Measurements from ENCODE around the gene ONECUT2. TPM values are rescaled to one million over a fixed set of nuclear protein-coding genes. Genes with fewer than 3 reads are reported as not detected.

The ONECUT2 gene
- total RNA-seq, 2 donors from 2014 or later = 0.10 to 0.39 TPM

DNA sequence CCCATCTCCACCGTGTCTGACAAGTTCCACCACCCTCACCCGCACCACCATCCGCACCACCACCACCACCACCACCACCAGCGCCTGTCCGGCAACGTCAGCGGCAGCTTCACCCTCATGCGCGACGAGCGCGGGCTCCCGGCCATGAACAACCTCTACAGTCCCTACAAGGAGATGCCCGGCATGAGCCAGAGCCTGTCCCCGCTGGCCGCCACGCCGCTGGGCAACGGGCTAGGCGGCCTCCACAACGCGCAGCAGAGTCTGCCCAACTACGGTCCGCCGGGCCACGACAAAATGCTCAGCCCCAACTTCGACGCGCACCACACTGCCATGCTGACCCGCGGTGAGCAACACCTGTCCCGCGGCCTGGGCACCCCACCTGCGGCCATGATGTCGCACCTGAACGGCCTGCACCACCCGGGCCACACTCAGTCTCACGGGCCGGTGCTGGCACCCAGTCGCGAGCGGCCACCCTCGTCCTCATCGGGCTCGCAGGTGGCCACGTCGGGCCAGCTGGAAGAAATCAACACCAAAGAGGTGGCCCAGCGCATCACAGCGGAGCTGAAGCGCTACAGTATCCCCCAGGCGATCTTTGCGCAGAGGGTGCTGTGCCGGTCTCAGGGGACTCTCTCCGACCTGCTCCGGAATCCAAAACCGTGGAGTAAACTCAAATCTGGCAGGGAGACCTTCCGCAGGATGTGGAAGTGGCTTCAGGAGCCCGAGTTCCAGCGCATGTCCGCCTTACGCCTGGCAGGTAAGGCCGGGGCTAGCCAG is 1.2 kb downstream of the ONECUT2 start:
- peaks cover 3% of the 10 kb centered on the region for H3K9me3 Mint-ChIP-seq
- peaks cover 8 to 22% of the 10 kb centered on the region in 2 donors for H3K4me1 Mint-ChIP-seq (ENCODE audit: low read depth in 2 of 2)
- H3K27me3 Mint-ChIP-seq = peaks cover 58 to 69% of the 10 kb centered on the region in 2 donors
- no peak for ATAC-seq
- peak overlapping the region; percentile 48 for H3K4me3 Mint-ChIP-seq
- no peak for DNase-seq (ENCODE audit: low spot score)
- peak overlapping the region in 1 of 2 donors; percentile 60 for H3K27ac Mint-ChIP-seq
- H3K36me3 Mint-ChIP-seq = peaks cover 16% of the 10 kb centered on the region

DNA sequence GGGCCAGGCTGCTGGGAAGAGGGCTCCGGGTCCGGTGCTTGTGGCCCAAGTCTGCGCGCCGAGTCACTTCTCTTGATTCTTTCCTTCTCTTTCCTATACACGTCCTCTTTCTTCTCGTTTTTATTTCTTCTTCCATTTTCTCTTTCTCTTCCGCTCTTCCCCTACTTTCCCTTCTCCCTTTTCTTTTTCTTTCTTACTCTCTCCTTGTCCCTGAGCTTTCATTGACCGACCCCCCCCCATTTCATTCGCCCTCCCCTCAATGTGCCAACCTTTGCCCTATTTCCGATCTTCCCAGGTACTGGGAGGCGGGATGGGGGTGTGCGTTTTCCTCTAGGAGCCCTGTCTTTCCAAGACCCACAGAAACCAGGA is 1.8 kb downstream of the ONECUT2 start:
- Mint-ChIP-seq H3K4me1 (ENCODE audit: low read depth in 2 of 2) (peaks cover 12 to 25% of the 10 kb centered on the region in 2 donors), H3K27ac (peak overlapping the region in 1 of 2 donors; percentile 60), H3K9me3 (peaks cover 3% of the 10 kb centered on the region), H3K4me3 (peak overlapping the region; percentile 43), H3K27me3 (peaks cover 55 to 68% of the 10 kb centered on the region in 2 donors), H3K36me3 (peaks cover 15% of the 10 kb centered on the region)
- ATAC-seq (no peak), DNase-seq (ENCODE audit: low spot score) (no peak)

GRCh38 chr18:57437402-57437765 is 2.2 kb downstream of the ONECUT2 start:
- Mint-ChIP-seq H3K36me3 (peaks cover 12% of the 10 kb centered on the region), H3K4me1 (ENCODE audit: low read depth in 2 of 2) (peaks cover 12 to 25% of the 10 kb centered on the region in 2 donors), H3K27me3 (peaks cover 53 to 64% of the 10 kb centered on the region in 2 donors), H3K27ac (peak overlapping the region in 1 of 2 donors; percentile 60), H3K4me3 (peak overlapping the region; percentile 43), H3K9me3 (peaks cover 3% of the 10 kb centered on the region)
- DNase-seq (ENCODE audit: low spot score) = no peak
- no peak for ATAC-seq

- ATAC-seq (peak in 1 of 2 donors; percentile 47), DNase-seq (ENCODE audit: low spot score) (no peak)
- Mint-ChIP-seq H3K9me3 (peaks cover 3% of the 10 kb centered on the region), H3K27me3 (peaks cover 59 to 63% of the 10 kb centered on the region in 2 donors), H3K27ac (no peak overlapping the region), H3K4me1 (ENCODE audit: low read depth in 2 of 2) (peaks cover 12 to 25% of the 10 kb centered on the region in 2 donors), H3K4me3 (peak overlapping the region; percentile 43), H3K36me3 (peaks cover 12% of the 10 kb centered on the region)
Observed at GRCh38 chr18:57437766-57438671, 2.8 kb downstream of the ONECUT2 start.

GRCh38 chr18:57438743-57439608 is 3.8 kb downstream of the ONECUT2 start:
- Mint-ChIP-seq H3K9me3 (peaks cover 3% of the 10 kb centered on the region), H3K4me1 (ENCODE audit: low read depth in 2 of 2) (peaks cover 12 to 21% of the 10 kb centered on the region in 2 donors), H3K27me3 (peaks cover 53% of the 10 kb centered on the region in 2 donors), H3K27ac (no peak overlapping the region), H3K36me3 (peaks cover 12% of the 10 kb centered on the region), H3K4me3 (no peak overlapping the region)
- DNase-seq (ENCODE audit: low spot score) (no peak), ATAC-seq (no peak)

- no peak for ATAC-seq
- peaks cover 12% of the 10 kb centered on the region for H3K36me3 Mint-ChIP-seq
- H3K4me1 Mint-ChIP-seq (ENCODE audit: low read depth in 2 of 2) = peaks cover 12 to 21% of the 10 kb centered on the region in 2 donors
- H3K9me3 Mint-ChIP-seq = peaks cover 3% of the 10 kb centered on the region
- peaks cover 47 to 49% of the 10 kb centered on the region in 2 donors for H3K27me3 Mint-ChIP-seq
- DNase-seq (ENCODE audit: low spot score) = no peak
- H3K27ac Mint-ChIP-seq = no peak overlapping the region
- H3K4me3 Mint-ChIP-seq = no peak overlapping the region
Observed at GRCh38 chr18:57439609-57439968, 4.4 kb downstream of the ONECUT2 start.

DNA sequence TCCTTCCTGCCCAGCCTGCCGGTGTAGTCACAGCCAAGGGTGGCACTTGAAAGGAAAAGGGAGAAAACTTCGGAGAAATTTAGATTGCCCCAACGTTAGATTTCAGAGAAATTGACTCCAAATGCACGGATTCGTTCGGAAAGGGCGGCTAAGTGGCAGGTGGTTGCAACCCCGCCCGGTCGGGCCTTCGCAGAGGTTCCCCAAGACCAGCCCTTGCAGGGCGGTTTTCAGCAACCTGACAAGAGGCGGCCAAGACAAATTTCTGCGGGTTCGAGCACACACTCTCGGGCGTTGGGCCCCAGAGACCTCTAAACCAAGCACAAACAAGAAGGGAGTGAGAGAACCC is 4.8 kb downstream of the ONECUT2 start:
- Mint-ChIP-seq H3K27me3 (peaks cover 45 to 51% of the 10 kb centered on the region in 2 donors), H3K4me1 (ENCODE audit: low read depth in 2 of 2) (peaks cover 12 to 21% of the 10 kb centered on the region in 2 donors), H3K36me3 (peaks cover 12% of the 10 kb centered on the region), H3K9me3 (peaks cover 3% of the 10 kb centered on the region), H3K4me3 (no peak overlapping the region), H3K27ac (no peak overlapping the region)
- ATAC-seq (no peak), DNase-seq (ENCODE audit: low spot score) (no peak)

GRCh38 chr18:57440331-57441070 is 5.3 kb downstream of the ONECUT2 start:
- Mint-ChIP-seq H3K27me3 (peaks cover 50 to 56% of the 10 kb centered on the region in 2 donors), H3K4me3 (no peak overlapping the region), H3K36me3 (peaks cover 12% of the 10 kb centered on the region), H3K27ac (no peak overlapping the region), H3K9me3 (peaks cover 3% of the 10 kb centered on the region), H3K4me1 (ENCODE audit: low read depth in 2 of 2) (peaks cover 12 to 21% of the 10 kb centered on the region in 2 donors)
- DNase-seq (ENCODE audit: low spot score) (no peak), ATAC-seq (no peak)

DNA sequence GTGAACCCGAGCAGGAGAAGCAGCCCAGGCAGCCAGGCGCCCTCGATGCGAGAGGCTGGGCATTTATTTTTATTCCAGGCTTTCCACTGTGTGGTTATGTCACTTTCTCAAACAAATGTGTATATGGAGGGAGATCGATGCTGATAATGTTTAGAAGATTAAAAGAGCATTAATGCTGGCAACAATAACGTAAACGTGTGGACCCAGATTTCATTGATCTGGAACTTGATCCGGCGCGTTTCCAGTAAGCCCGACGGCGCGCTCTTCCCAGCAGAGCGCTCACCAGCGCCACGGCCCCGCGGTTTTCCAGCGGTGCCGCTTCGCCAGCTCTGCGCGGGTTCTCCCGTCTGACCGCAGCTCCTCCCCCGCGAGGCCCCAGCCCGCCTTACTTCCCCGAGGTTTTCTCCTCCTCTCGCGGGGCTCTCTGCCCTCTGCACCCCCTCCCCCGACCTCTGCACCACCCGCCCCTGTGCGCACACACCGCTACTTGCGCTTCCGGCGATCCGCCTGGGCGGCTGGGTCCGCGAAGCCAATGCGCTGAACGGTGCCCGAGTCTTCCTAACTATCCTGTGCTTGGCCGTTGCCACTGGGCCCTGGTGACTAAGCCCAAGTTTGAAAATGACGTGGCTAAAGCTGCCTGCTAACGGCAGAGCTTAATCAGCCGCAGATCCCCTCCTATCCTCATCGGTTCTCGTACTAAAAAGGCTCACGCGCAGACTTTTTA is 6.1 kb downstream of the ONECUT2 start:
- Mint-ChIP-seq H3K4me1 (ENCODE audit: low read depth in 2 of 2) (peaks cover 12 to 20% of the 10 kb centered on the region in 2 donors), H3K9me3 (peaks cover 3% of the 10 kb centered on the region), H3K27me3 (peaks cover 51 to 61% of the 10 kb centered on the region in 2 donors), H3K27ac (no peak overlapping the region), H3K4me3 (peak overlapping the region; percentile 72), H3K36me3 (peaks cover 12% of the 10 kb centered on the region)
- DNase-seq (ENCODE audit: low spot score) (no peak), ATAC-seq (peak; percentile 46 to 63)

DNA sequence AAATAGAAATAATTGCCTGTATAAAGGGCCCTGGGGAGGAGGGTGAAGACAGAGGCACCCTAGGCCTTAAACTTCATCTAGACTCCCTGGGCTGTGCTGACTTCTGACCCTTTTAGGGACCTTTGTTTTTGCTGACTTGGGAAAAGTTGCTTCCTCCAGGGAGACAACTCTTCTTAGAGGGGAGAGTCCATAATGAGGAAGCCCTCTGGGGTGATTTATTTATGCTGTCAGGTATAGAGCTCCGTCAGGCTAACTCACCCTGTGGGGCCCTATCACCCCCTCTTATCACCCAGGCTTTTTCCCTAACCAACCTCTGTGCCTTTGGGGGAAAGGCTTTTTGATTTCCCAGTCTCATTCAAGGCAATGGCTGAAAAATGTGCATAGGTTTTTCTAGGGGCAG is 8.1 kb downstream of the ONECUT2 start:
- ATAC-seq = no peak
- Mint-ChIP-seq H3K9me3 (no peaks in the 10 kb centered on the region), H3K27ac (no peak overlapping the region), H3K4me1 (ENCODE audit: low read depth in 2 of 2) (peaks cover 5 to 8% of the 10 kb centered on the region in 2 donors), H3K4me3 (no peak overlapping the region), H3K27me3 (peaks cover 45 to 52% of the 10 kb centered on the region in 2 donors), H3K36me3 (peaks cover 10% of the 10 kb centered on the region)
- no peak for DNase-seq (ENCODE audit: low spot score)

- Mint-ChIP-seq H3K4me1 (ENCODE audit: low read depth in 2 of 2) (peaks cover 5 to 8% of the 10 kb centered on the region in 2 donors), H3K4me3 (no peak overlapping the region), H3K36me3 (peaks cover 10% of the 10 kb centered on the region), H3K27me3 (peaks cover 42 to 51% of the 10 kb centered on the region in 2 donors), H3K9me3 (no peaks in the 10 kb centered on the region), H3K27ac (no peak overlapping the region)
- ATAC-seq (no peak), DNase-seq (ENCODE audit: low spot score) (no peak)
Observed at GRCh38 chr18:57443702-57444101, 8.5 kb downstream of the ONECUT2 start.

- ATAC-seq (no peak), DNase-seq (ENCODE audit: low spot score) (no peak)
- Mint-ChIP-seq H3K27me3 (peaks cover 38 to 48% of the 10 kb centered on the region in 2 donors), H3K4me1 (ENCODE audit: low read depth in 2 of 2) (peaks cover 5% of the 10 kb centered on the region in 2 donors), H3K27ac (no peak overlapping the region), H3K9me3 (no peaks in the 10 kb centered on the region), H3K36me3 (peaks cover 7% of the 10 kb centered on the region), H3K4me3 (no peak overlapping the region)
Observed at GRCh38 chr18:57444301-57444759, 9.2 kb downstream of the ONECUT2 start.

Data from natural killer cell treated with Interleukin-12 subunit alpha and Interleukin-12 subunit beta and Interleukin-15 and Interleukin-18, amount 100 ng/mL, for 72 hours (primary cell).